Measurements from ENCODE around the gene DLGAP1.

DLGAP1 gene

GRCh38 chr18:3664563-3665178, 790.4 kb downstream of the DLGAP1 start:
- DNase-seq (ENCODE audit: low spot score), result no peak
- no peak for TF ChIP-seq CTCF (IDR thresholded peaks at IDR 0.05; ENCODE audit: extremely low read depth, insufficient read depth, missing control alignments)
- in situ Hi-C loops (cut with MboI; ENCODE audit: low pct_unique_long_range_greater_than_20kb, low sequenced_read_pairs, unreplicated experiment), result loop anchor here (5.0 to 10.0 kb wide), 2 partner anchors 70 to 382 kb away; no protein-coding TSS in a partner anchor

DNA sequence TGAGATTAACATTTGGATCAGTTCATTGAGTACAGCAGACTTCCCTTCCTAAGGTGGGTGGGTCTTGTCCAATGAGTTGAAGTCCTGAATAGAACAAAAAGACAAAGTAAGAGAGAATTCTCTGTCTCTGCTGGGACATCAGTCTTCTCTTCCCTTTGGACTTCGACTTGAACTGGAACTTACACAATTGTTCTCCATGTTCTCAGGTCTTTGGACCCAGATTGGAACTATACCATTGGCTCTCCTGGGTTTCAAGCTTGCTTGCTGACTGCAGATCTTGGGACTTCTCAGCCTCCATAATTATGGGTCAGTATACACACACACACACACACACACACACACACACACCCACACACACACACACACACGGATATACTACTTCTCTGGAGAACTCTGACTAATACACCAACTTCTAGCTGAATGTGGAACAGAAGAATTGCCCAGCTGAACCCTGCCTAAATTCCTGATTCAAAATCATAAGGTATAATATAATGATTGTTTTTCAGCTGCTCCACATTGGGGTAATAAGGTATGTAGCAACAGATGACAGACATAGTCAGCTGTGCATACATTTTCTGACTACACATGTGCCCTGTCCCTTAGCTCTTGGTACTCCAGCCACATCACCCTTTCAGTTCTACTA, 791.1 kb downstream of the DLGAP1 start:
- TF ChIP-seq CTCF (IDR thresholded peaks at IDR 0.05; ENCODE audit: extremely low read depth, insufficient read depth, missing control alignments), result no peak
- no peak for DNase-seq (ENCODE audit: low spot score)
- in situ Hi-C loops (cut with MboI; ENCODE audit: low pct_unique_long_range_greater_than_20kb, low sequenced_read_pairs, unreplicated experiment), result loop anchor here (10.0 kb wide), 1 partner anchor 69 kb away; no protein-coding TSS in a partner anchor

- TF ChIP-seq CTCF (IDR thresholded peaks at IDR 0.05; ENCODE audit: extremely low read depth, insufficient read depth, missing control alignments), result no peak
- DNase-seq (ENCODE audit: low spot score), result no peak
- in situ Hi-C loops (cut with MboI; ENCODE audit: low pct_unique_long_range_greater_than_20kb, low sequenced_read_pairs, unreplicated experiment), result loop anchor here (10.0 kb wide), 1 partner anchor 67 kb away; no protein-coding TSS in a partner anchor
Observed at GRCh38 chr18:3661989-3662388, 793.1 kb downstream of the DLGAP1 start.

DNA sequence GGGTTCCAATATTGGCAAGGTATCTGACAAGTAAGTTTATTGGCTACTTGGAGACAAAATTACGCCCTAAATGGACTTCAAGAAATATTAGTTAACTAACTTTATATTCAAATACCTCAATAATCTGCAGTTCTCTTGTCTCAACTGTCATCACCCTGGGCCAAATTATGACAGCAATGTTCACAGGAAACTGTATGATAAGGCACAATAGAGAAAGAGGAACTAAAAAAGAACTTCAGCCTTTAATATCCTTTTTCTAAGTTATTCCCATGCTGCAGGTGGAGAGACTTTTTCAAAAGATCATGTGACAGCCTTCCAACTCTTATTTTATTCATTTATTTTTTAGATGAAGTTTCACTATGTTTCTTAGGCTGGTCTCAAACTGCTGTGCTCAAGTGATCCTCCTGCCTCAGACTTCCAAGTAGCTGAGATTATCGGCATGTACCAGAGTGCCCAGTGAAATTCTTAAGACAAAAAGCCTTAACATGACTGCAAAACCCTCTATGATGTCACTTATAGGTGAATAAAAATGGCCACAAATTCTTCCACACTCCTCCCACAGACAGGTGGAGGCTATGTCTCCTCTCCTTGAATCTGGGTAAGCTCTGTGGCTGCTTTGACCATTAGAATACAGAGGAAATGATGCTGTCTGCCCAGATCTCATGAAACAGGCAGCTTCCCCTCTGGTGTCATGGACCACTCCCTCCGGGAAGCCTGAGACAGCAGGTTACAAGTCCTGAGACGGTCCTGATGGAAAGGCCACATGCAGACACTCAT, 794.2 kb downstream of the DLGAP1 start:
- DNase-seq (ENCODE audit: low spot score), result no peak
- no peak for TF ChIP-seq CTCF (IDR thresholded peaks at IDR 0.05; ENCODE audit: extremely low read depth, insufficient read depth, missing control alignments)
- in situ Hi-C loops (cut with MboI; ENCODE audit: low pct_unique_long_range_greater_than_20kb, low sequenced_read_pairs, unreplicated experiment), result loop anchor here (10.0 kb wide), 1 partner anchor 66 kb away; no protein-coding TSS in a partner anchor

DNA sequence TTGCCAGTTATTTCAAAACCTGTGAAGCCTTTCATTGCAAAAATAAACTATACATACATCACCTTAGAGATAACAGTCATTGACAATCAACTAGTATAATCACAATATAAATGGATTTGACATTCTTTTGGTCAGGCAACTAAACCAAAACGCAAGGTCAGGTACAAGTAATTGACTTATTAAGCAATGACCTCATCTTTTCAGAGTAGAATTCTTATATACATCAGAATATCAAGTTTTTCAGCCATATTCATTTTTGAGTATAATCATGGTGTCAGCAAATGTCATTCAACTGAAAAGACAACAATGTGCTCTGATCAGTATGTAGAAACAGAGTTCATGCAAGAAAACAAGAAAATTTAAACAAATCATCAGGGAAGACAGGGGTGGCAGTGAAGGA, 796.6 kb downstream of the DLGAP1 start:
- in situ Hi-C loops (cut with MboI; ENCODE audit: low pct_unique_long_range_greater_than_20kb, low sequenced_read_pairs, unreplicated experiment), result no loop called here
- no peak for TF ChIP-seq CTCF (IDR thresholded peaks at IDR 0.05; ENCODE audit: extremely low read depth, insufficient read depth, missing control alignments)
- DNase-seq (ENCODE audit: low spot score), result no peak

DNA sequence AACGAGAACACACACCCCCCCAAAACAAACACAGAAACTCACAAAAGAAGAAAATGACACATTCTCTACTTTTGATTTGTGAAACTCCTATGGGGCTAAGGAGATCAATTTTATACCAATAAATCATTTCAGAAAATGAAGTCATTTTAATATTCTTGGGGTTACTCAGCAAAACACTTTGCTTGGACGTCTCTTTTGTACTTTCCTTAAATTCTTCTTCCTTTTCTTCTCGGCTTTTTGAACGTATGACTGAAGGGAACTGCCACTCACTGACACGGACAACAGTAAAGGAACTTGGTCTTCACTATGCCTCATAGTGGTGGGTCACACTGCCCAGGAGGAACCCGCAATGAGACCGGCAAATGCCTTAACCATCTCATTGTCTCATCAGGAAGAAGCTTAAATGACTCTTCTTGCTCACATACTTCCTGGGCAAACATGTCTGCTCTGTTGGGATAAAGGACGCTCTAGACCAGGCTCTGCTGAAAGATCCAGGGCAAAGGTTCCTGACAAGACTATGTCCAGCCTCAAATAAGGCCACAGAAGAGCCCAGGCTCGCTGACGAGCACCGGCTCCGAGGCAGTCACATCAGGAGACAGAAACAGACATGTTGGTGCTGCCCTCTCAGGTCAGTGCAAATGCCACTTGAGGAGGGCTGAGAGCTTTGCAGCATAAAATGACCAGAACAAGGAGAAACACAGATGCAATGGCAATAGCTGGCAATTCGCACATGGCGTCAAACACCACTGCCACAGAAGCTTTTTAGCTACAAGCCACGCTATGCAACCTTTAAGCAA, 799.7 kb downstream of the DLGAP1 start:
- DNase-seq (ENCODE audit: low spot score), result no peak
- in situ Hi-C loops (cut with MboI; ENCODE audit: low pct_unique_long_range_greater_than_20kb, low sequenced_read_pairs, unreplicated experiment), result no loop called here
- TF ChIP-seq CTCF (IDR thresholded peaks at IDR 0.05; ENCODE audit: extremely low read depth, insufficient read depth, missing control alignments), result no peak

Measured in GM13977 (cell line).